Mesenteric fat pad (tissue), 1 donor: Measurements from ENCODE around the gene YPEL4. TPM values are rescaled to one million over a fixed set of nuclear protein-coding genes. Genes with fewer than 3 reads are reported as not detected.
A peak's percentile ranks its signal among the peaks of the same experiment; 100 is the strongest.

Source experiments
- DNase-seq: peaks from one replicate; pipeline ENCODE4 v3.0.0-alpha.2; 2020; ENCODE audit warnings: low spot score
- total RNA-seq: library from RNA; stranded (reverse); fragmentation: NEBNext Ultra II Directional; extraction: Animal tissue kit (Norgen Biotek cat#: 25700); gene quantifications from one replicate; pipeline ENCODE4 v1.2.1, GENCODE V29; 2021
- donor health status: DM: yes; HTN: yes; CAD: no.

YPEL4 gene
- total RNA-seq, 1 donor from 2014 or later, result 0.71 TPM

GRCh38 chr11:57633394-57634070 is 16.2 kb downstream of the YPEL4 start:
- no peak for DNase-seq

GRCh38 chr11:57632116-57632515 is 17.6 kb downstream of the YPEL4 start:
- DNase-seq, result no peak

GRCh38 chr11:57630171-57630570 is 19.5 kb downstream of the YPEL4 start:
- no peak for DNase-seq

GRCh38 chr11:57626895-57627294 is 22.8 kb downstream of the YPEL4 start:
- no peak for DNase-seq

GRCh38 chr11:57624864-57625263 is 24.8 kb downstream of the YPEL4 start:
- DNase-seq, result no peak

- DNase-seq, result no peak
Observed at GRCh38 chr11:57622263-57622662, 27.4 kb downstream of the YPEL4 start.

GRCh38 chr11:57620467-57620866 is 29.2 kb downstream of the YPEL4 start:
- no peak for DNase-seq

- no peak for DNase-seq
Observed at GRCh38 chr11:57619331-57619730, 30.4 kb downstream of the YPEL4 start.

GRCh38 chr11:57618438-57618837 is 31.3 kb downstream of the YPEL4 start:
- DNase-seq, result no peak

- no peak for DNase-seq
Observed at GRCh38 chr11:57616595-57616994, 33.1 kb downstream of the YPEL4 start.

GRCh38 chr11:57615308-57615707 is 34.4 kb downstream of the YPEL4 start:
- no peak for DNase-seq

- no peak for DNase-seq
Observed at GRCh38 chr11:57614234-57614772, 35.4 kb downstream of the YPEL4 start.

- no peak for DNase-seq
Observed at GRCh38 chr11:57610170-57610569, 39.5 kb downstream of the YPEL4 start.

- DNase-seq, result no peak
Observed at GRCh38 chr11:57605028-57605420, 44.7 kb downstream of the YPEL4 start.

GRCh38 chr11:57604296-57605027 is 45.2 kb downstream of the YPEL4 start:
- no peak for DNase-seq

- DNase-seq, result no peak
Observed at GRCh38 chr11:57601297-57601696, 48.4 kb downstream of the YPEL4 start.

- DNase-seq, result no peak
Observed at GRCh38 chr11:57599381-57599780, 50.3 kb downstream of the YPEL4 start.

GRCh38 chr11:57598831-57599155 is 50.9 kb downstream of the YPEL4 start:
- no peak for DNase-seq

GRCh38 chr11:57597916-57598830 is 51.5 kb downstream of the YPEL4 start:
- peak; percentile 91 for DNase-seq

- DNase-seq, result no peak
Observed at GRCh38 chr11:57597461-57597915, 52.2 kb downstream of the YPEL4 start, which contains the start of gene SERPING1. Gene SERPING1, plus strand, starts transcription at chr11:57597685. Its CDS starts 586 bp downstream, at chr11:57598271.

GRCh38 chr11:57596266-57596885 is 53.3 kb downstream of the YPEL4 start:
- no peak for DNase-seq
